ENCODE data around the gene NPAT.

Gene NPAT

DNA sequence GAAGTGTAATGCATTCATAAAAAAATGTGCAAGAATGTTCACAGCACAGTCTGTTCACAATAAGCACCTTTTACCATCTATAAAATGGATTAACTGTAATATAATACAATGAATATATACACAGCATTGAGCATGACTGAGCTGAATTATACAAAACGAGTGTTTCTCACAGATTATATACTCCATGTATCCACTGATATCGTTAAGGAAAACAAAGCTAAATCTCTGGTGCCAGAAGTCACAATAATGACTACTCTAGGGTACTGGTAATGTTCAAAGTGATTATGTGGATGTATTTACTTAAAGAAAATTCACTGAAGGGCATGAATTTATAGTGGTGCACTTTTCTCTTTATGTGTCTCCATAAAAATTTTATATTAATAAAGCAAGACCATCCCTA, 67.8 kb downstream of the NPAT start:
- H3K9me3 ChIP-seq = no peaks in the 10 kb centered on the region
- no peak overlapping the region for H3K27ac ChIP-seq
- no peak for DNase-seq
- peaks cover 44 to 73% (median 57%) of the 10 kb centered on the region in 3 donors for H3K36me3 ChIP-seq
- H3K4me1 ChIP-seq = no peaks in the 10 kb centered on the region
- H3K4me3 ChIP-seq = no peak overlapping the region
- TF ChIP-seq, protein P1, sequence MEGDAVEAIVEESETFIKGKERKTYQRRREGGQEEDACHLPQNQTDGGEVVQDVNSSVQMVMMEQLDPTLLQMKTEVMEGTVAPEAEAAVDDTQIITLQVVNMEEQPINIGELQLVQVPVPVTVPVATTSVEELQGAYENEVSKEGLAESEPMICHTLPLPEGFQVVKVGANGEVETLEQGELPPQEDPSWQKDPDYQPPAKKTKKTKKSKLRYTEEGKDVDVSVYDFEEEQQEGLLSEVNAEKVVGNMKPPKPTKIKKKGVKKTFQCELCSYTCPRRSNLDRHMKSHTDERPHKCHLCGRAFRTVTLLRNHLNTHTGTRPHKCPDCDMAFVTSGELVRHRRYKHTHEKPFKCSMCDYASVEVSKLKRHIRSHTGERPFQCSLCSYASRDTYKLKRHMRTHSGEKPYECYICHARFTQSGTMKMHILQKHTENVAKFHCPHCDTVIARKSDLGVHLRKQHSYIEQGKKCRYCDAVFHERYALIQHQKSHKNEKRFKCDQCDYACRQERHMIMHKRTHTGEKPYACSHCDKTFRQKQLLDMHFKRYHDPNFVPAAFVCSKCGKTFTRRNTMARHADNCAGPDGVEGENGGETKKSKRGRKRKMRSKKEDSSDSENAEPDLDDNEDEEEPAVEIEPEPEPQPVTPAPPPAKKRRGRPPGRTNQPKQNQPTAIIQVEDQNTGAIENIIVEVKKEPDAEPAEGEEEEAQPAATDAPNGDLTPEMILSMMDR (IDR thresholded peaks at IDR 0.05) = no peak
- intact Hi-C loops (cut with DNase I; ENCODE audit: low total_unique reads) = no loop called here
- no peaks in the 10 kb centered on the region for H3K27me3 ChIP-seq

DNA sequence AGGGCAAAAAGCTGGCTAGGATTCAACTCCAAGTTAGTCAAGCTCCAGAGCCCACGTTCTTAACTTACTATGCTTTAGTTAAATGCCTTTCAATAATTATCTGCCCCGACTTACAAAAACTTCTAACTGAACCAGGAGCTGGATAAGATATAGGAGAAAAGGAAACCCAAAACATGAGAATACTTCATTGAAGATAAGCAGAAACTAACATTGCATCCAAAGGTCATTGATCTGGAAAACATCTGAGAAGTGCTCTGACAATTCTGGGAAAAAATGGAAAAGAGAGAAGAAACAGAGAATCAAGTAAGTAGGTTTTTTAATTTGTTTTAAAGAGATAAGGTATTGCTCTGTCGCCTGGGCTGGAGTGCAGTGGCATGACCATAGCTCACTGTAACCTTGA, 73.9 kb downstream of the NPAT start:
- H3K36me3 ChIP-seq = peaks cover 72 to 94% (median 88%) of the 10 kb centered on the region in 3 donors
- intact Hi-C loops (cut with DNase I; ENCODE audit: low total_unique reads) = no loop called here

DNA sequence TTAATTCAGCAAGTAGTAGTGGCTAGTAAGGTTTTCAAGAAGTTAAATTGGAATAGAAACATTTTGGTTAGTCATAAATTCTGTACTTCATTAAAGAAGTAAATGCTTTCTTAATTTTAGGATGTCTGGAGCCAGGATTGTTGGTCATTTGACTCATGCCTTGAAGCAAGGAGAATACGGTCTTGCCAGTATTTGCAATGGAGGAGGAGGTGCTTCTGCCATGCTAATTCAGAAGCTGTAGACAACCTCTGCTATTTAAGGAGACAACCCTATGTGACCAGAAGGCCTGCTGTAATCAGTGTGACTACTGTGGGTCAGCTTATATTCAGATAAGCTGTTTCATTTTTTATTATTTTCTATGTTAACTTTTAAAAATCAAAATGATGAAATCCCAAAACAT, 75.3 kb downstream of the NPAT start:
- Histone ChIP-seq H3K36me3 (peaks cover 81 to 98% (median 96%) of the 10 kb centered on the region in 3 donors), H3K4me3 (no peak overlapping the region), H3K4me1 (no peaks in the 10 kb centered on the region), H3K9me3 (no peaks in the 10 kb centered on the region), H3K27me3 (no peaks in the 10 kb centered on the region), H3K27ac (no peak overlapping the region)
- intact Hi-C loops (cut with DNase I; ENCODE audit: low total_unique reads) = no loop called here
- TF ChIP-seq, protein P1 (IDR thresholded peaks at IDR 0.05) = no peak
- no peak for DNase-seq

More for the DNA sequence above, 73.9 kb downstream of the NPAT start:
- H3K27ac ChIP-seq = no peak overlapping the region
- no peaks in the 10 kb centered on the region for H3K9me3 ChIP-seq
- no peaks in the 10 kb centered on the region for H3K4me1 ChIP-seq
- DNase-seq = no peak
- no peaks in the 10 kb centered on the region for H3K27me3 ChIP-seq
- TF ChIP-seq, protein P1 (IDR thresholded peaks at IDR 0.05) = no peak
- no peak overlapping the region for H3K4me3 ChIP-seq

DNA sequence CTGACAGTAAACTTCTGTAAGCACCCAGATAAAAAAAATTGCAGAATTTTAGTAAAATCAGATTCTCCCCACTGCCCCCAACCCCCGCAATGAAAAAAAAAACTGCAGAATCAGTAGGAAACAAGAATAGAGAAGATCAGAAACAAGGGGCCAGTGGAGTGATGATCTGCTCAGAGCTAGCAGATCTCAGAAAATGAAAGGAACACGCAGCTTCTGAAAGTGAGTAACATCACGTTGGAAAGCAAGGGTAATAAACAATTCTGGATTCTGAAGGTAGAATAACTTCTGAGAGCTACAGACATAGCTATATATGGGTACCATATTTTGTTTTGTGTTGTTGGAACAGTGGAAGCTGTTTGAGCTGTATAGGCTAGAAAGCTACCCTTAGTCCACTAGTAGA, 77.8 kb downstream of the NPAT start:
- intact Hi-C loops (cut with DNase I; ENCODE audit: low total_unique reads) = no loop called here
- no peak overlapping the region for H3K4me3 ChIP-seq
- no peaks in the 10 kb centered on the region for H3K9me3 ChIP-seq
- H3K27ac ChIP-seq = no peak overlapping the region
- TF ChIP-seq, protein P1 (IDR thresholded peaks at IDR 0.05) = no peak
- DNase-seq = no peak
- peaks cover 88 to 100% (median 100%) of the 10 kb centered on the region in 3 donors for H3K36me3 ChIP-seq
- H3K4me1 ChIP-seq = no peaks in the 10 kb centered on the region
- no peaks in the 10 kb centered on the region for H3K27me3 ChIP-seq

DNA sequence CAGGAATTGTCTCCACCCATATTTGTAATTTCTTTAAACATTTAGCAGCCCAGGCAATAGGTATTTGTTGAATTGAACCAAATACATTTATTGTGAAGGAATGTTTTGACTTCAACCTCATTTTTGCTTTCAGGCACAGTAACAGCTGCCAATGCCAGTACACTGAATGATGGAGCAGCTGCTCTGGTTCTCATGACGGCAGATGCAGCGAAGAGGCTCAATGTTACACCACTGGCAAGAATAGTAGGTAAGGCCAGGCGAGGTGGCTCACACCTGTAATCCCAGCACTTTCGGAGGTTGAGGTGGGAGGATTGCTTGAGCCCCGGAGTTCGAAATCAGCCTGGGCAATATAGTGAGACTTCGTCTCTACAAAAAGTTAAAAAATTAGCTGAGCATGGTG, 80.1 kb downstream of the NPAT start:
- intact Hi-C loops (cut with DNase I; ENCODE audit: low total_unique reads) = no loop called here
- H3K36me3 ChIP-seq = peaks cover 88 to 100% (median 91%) of the 10 kb centered on the region in 3 donors
- no peaks in the 10 kb centered on the region for H3K4me1 ChIP-seq
- H3K27ac ChIP-seq = no peak overlapping the region
- TF ChIP-seq, protein P1 (IDR thresholded peaks at IDR 0.05) = no peak
- DNase-seq = no peak
- no peaks in the 10 kb centered on the region for H3K9me3 ChIP-seq
- H3K4me3 ChIP-seq = no peak overlapping the region
- H3K27me3 ChIP-seq = no peaks in the 10 kb centered on the region

DNA sequence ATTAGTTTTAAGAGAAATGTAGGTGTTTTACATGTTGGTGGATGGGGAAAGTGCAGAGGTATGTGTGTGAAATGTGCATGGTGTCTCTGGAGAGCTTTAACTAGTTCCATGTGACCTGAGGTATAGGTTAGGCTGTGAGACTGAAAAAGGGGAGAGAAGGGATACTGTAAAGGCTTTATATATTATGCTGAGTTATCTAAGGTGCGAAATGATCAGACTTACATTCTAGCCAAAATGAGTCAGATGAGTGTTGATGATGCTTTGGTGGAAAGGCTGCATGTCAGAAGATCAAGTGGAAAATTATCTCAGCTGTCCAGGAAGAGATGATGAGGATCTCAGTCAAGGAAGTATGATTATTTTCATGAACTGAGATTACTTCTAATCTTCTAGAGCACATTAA, 85.2 kb downstream of the NPAT start:
- intact Hi-C loops (cut with DNase I; ENCODE audit: low total_unique reads) = no loop called here
- Histone ChIP-seq H3K9me3 (no peaks in the 10 kb centered on the region), H3K27me3 (no peaks in the 10 kb centered on the region), H3K27ac (no peak overlapping the region), H3K4me3 (no peak overlapping the region), H3K36me3 (peaks cover 60 to 94% (median 75%) of the 10 kb centered on the region in 3 donors), H3K4me1 (no peaks in the 10 kb centered on the region)
- TF ChIP-seq, protein P1 (IDR thresholded peaks at IDR 0.05) = no peak
- DNase-seq = no peak

All from tibial artery (tissue), 4 donors.